Lower leg skin (tissue), 4 donors: ENCODE data around the gene PLD5. TPM values are rescaled to one million over a fixed set of nuclear protein-coding genes. Genes with fewer than 3 reads are reported as not detected.

Source experiments
- DNase-seq, 2 donors: peaks; one replicate each; pipeline ENCODE4 v3.0.0-alpha.2; 2019; ENCODE audit warnings: low spot score in 2 of 2
- H3K4me3 ChIP-seq: fragments of 200-600 bp; sonication (generic); 2 replicates; pipeline ENCODE4 v1.5.1; 2017; ENCODE audit warnings: mild to moderate bottlenecking, low read depth; ENCODE audit not compliant: poor library complexity, severe bottlenecking
- POLR2A ChIP-seq, 2 donors: fragments of 450-650 bp; IDR thresholded peaks; one replicate each; pipeline ENCODE4 v1.6.1; 2016 to 2017; ENCODE audit warnings: antibody characterized with exemption in 2 of 2, mild to moderate bottlenecking in 1 of 2, moderate library complexity in 1 of 2
- WGBS, 2 donors: methylation state at CpG; one replicate each; pipeline ENCODE4 v1.1.5; 2018; 5-methylcytosine and 5-hydroxymethylcytosine counted together
- intact Hi-C: fragments of 100-400 bp; cut with DNase I; formaldehyde crosslinking; loops from one replicate; pipeline ENCODE4 v1.15.0; 2023; ENCODE audit warnings: low total_unique reads
- total RNA-seq, 4 donors: library from RNA; depleted of rRNA; stranded (reverse); fragments of >200 nt; gene quantifications; one replicate each; pipeline ENCODE4 v1.1.0, GENCODE V29; 2016
- TF ChIP-seq, protein P1 (sequence below), 3 donors: fragments of 450-650 bp; IDR thresholded peaks; one replicate each; pipeline ENCODE4 v1.5.1; 2016; ENCODE audit warnings: antibody characterized with exemption in 3 of 3, mild to moderate bottlenecking in 3 of 3, moderate library complexity in 2 of 3

The PLD5 gene
- total RNA-seq, result under 1 TPM in 3 of 4 donors, not detected in 1; 0.17 to 0.32 (median 0.25) TPM

DNA sequence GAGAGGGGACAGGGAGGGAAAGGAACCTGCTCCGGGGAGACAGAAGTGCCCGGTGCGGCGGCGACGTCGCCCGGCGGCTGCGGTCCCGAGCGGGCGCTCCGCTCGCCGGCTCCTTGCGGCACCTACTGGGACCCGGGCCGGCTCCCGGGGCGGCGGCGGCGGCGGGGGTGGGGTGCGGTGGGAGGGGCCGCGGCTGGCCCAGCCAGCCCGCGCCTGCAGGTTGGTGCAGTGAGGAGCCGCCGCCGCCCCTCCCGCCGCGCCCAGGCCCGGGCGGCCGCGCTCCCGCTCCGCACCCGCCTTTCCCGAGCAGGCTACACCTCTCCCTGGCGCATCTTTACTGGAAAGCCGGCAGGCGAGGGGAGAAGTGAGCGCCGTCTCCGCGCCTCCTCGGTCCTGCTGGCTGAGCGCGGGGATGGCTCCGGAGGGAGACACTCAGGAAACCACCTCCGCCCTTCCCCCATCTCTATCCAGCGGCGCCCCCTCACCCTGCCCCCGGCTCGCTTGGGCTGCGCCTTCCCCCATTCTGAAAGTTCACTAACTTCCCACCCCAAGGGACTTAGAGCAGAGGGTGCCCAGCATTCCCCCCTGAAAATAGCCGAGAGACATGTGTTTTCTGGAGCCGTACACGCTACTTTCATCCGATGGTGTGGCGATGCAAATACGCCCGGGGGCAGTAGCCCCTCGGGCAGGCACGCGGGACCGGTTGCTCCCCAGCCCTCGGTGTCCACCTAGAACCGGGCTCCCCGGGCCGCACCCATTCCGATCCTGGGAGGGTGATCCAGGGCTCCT, at the start of gene PLD5:
Gene PLD5, minus strand, starts transcription at position 127 of the 789 bp plus-strand sequence.
- TF ChIP-seq POLR2A (IDR thresholded peaks at IDR 0.05), result no peak
- TF ChIP-seq, protein P1, sequence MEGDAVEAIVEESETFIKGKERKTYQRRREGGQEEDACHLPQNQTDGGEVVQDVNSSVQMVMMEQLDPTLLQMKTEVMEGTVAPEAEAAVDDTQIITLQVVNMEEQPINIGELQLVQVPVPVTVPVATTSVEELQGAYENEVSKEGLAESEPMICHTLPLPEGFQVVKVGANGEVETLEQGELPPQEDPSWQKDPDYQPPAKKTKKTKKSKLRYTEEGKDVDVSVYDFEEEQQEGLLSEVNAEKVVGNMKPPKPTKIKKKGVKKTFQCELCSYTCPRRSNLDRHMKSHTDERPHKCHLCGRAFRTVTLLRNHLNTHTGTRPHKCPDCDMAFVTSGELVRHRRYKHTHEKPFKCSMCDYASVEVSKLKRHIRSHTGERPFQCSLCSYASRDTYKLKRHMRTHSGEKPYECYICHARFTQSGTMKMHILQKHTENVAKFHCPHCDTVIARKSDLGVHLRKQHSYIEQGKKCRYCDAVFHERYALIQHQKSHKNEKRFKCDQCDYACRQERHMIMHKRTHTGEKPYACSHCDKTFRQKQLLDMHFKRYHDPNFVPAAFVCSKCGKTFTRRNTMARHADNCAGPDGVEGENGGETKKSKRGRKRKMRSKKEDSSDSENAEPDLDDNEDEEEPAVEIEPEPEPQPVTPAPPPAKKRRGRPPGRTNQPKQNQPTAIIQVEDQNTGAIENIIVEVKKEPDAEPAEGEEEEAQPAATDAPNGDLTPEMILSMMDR (IDR thresholded peaks at IDR 0.05), result no peak
- WGBS, 2 donors, result 2 to 3% methylated on average over 23 to 45 of the region's 77 CpGs
- DNase-seq, result no peak
- H3K4me3 ChIP-seq, result no peak within 1 kb of the TSS
- intact Hi-C loops, result no loop called here

DNA sequence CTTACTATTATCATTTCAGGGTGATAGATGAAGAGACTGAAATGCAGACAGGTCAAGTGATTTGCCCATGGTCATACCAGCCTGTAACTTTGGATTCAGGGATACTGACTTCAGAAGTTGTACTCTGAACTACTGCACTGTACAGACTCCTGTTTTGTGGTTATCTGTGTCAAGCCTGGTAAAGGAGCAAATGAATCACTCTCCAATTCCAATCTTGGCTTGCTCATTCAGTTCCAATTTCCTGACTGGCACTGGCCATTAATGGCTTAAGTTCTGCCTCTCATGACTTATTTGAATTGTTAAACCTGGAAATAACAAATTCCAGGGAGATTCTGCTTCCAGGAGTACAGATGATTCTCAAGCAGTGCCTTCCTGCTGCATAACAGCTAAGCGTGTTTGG, 45.4 kb upstream of the PLD5 start:
- no peak overlapping the region for H3K4me3 ChIP-seq
- TF ChIP-seq, protein P1 (IDR thresholded peaks at IDR 0.05), result no peak
- TF ChIP-seq POLR2A (IDR thresholded peaks at IDR 0.05), result no peak
- intact Hi-C loops, result no loop called here
- no peak for DNase-seq
- 58 to 70% methylated on average over 1 of the region's 1 CpG for WGBS, 2 donors

DNA sequence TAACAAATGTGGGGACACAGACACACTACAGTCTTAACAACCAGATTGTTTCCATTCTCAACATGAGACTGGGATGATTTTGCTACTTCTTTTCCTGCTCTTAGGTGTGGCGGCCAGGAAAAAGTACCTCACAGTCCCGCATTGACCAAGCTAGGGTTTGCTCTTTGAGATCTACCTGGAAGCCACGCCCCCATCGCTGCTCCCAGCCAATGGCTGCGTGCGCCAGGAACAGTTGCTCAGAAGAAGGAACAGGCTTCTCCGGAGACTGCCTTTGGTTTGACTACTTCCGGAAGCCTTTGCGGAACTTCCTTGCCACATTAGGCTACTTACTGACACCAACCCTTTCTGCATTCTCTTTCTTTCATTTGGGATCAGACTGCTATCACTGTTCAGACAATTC, 44.2 kb upstream of the PLD5 start:
- WGBS, 2 donors, result 88 to 90% methylated on average over 9 of the region's 9 CpGs
- H3K4me3 ChIP-seq, result no peak overlapping the region
- no peak for TF ChIP-seq POLR2A (IDR thresholded peaks at IDR 0.05)
- TF ChIP-seq, protein P1 (IDR thresholded peaks at IDR 0.05), result no peak
- DNase-seq, result no peak
- intact Hi-C loops, result no loop called here

DNA sequence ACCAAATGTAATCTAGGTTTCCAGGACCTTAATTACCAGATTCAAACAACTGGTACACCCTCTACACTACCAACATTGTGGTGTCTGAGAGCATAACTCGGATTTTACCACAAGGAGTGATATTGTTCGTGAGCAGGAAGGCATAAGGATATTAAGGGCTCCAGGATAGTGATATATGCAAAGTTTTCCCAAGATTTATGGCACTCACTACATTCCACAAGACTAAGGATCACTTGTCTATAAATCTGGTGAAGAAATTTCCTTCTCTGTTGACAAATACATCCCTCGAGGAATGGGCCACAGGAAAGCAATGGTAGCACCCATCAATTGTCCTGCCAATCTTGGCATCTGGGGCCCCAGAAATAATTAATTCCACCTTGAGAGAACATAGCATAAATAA, 43.1 kb upstream of the PLD5 start:
- DNase-seq, result no peak
- intact Hi-C loops, result no loop called here
- no peak overlapping the region for H3K4me3 ChIP-seq
- TF ChIP-seq, protein P1 (IDR thresholded peaks at IDR 0.05), result no peak
- no peak for TF ChIP-seq POLR2A (IDR thresholded peaks at IDR 0.05)
- WGBS, 2 donors, result 20 to 27% methylated on average over 3 of the region's 3 CpGs

DNA sequence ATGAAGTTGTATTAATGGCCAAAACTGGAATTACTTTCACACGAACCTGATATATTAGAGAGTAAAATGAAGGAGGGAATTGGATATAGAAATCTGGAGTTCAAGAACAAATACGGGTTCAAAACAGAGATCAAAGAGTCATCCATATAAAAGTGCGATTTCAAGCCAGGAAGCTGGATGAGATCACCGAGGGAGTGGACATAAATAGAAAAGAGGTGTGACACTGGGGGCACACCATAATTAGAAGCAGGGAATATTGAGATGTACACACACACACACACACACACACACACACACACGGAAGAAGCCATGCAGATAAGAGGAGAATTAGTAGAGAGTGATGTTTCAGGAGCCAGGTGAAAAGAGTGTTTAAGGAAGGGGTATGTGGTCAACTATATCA, 32.3 kb upstream of the PLD5 start:
- intact Hi-C loops, result no loop called here
- no peak overlapping the region for H3K4me3 ChIP-seq
- no peak for TF ChIP-seq POLR2A (IDR thresholded peaks at IDR 0.05)
- TF ChIP-seq, protein P1 (IDR thresholded peaks at IDR 0.05), result no peak
- 62 to 66% methylated on average over 5 of the region's 5 CpGs for WGBS, 2 donors
- DNase-seq, result no peak

DNA sequence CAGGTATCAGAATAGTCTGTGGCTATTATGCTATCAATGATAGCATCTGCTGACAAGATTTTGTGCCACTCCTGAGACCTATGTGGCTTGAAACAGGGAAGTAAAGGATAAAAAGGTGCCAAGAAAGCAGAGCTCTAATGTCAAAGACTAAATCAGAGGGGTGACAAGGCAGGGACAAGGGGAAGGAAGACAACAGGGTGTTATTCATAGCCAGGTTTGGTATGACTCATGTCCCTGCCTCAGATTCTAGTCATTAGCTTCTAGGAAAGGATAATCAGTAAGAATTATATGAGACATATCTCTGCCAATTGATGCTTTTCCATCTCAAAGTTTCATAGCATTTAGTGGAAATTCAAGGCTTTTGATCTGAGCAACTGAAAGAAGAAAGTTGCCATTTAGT, 31.8 kb upstream of the PLD5 start:
- no peak overlapping the region for H3K4me3 ChIP-seq
- no peak for TF ChIP-seq POLR2A (IDR thresholded peaks at IDR 0.05)
- TF ChIP-seq, protein P1 (IDR thresholded peaks at IDR 0.05), result no peak
- no peak for DNase-seq
- intact Hi-C loops, result no loop called here
